Endothelial cell of umbilical vein (primary cell): Measurements from ENCODE around the gene GPAM. TPM values are rescaled to one million over a fixed set of nuclear protein-coding genes. Genes with fewer than 3 reads are reported as not detected.
"Not testable (repeated sequence)": the region's sequence is repeated elsewhere in the genome, so short reads cannot be mapped to it uniquely, and the experiment has no call there.

ENCODE experiments used
- BruUV-seq: library from RNA; stranded (reverse); fragments of 400-500 nt; replicated peaks from 2 replicates; lab custom pipeline; 2021; lab: Mats Ljungman, UMichigan
- CTCF ChIA-PET: fragments of 300-600, 350-600 bp; sonication (Branson Sonifier 250); formaldehyde crosslinking; loops from one replicate; lab custom pipeline; 2021; ENCODE audit warnings: antibody characterized with exemption, inconsistent platforms; lab: Charles Lee
- POLR2A ChIA-PET: fragments of 300-600, 350-600 bp; sonication (Branson Sonifier 250); formaldehyde crosslinking; loops from one replicate; lab custom pipeline; 2021; ENCODE audit warnings: antibody characterized with exemption, inconsistent platforms; lab: Charles Lee
- DNase-seq: peaks from one replicate; pipeline ENCODE4 v3.0.0-alpha.2; 2011; ENCODE audit warnings: low read depth, low spot score
- FAIRE-seq: peaks from 2 replicates; lab custom pipeline; 2011; peaks lifted over from hg19 to GRCh38; lab: Jason Lieb, UNC
- H2AFZ ChIP-seq: 2 replicates; pipeline ENCODE4 v1.6.0; 2012; ENCODE audit warnings: low read depth, low read length, control low read depth, inconsistent platforms
- H3K27ac ChIP-seq: 2 replicates; pipeline ENCODE4 v1.5.1; 2011; ENCODE audit warnings: low read depth, mild to moderate bottlenecking, control low read depth, low read length, moderate library complexity; ENCODE audit not compliant: insufficient read depth
- H3K27me3 ChIP-seq, 2 experiments: 2 replicates each; pipeline versions ENCODE4 v1.6.0 to v1.6.1; 2011; ENCODE audit warnings: low read length in 2 of 2, mixed read lengths in 1 of 2; ENCODE audit not compliant: control insufficient read depth in 2 of 2, insufficient read depth in 2 of 2
- H3K36me3 ChIP-seq, 2 experiments: 2 replicates in 1 of 2; 3 replicates in 1 of 2; pipeline ENCODE4 v1.5.1; 2011; ENCODE audit warnings: low read length in 2 of 2, mild to moderate bottlenecking in 1 of 2, moderate library complexity in 1 of 2; ENCODE audit not compliant: control insufficient read depth in 2 of 2, insufficient read depth in 2 of 2; ENCODE audit errors: extremely low read depth in 1 of 2
- H3K4me1 ChIP-seq: 3 replicates; pipeline ENCODE4 v1.5.1; 2011; ENCODE audit warnings: mild to moderate bottlenecking, low read length; ENCODE audit not compliant: control insufficient read depth, insufficient read depth; ENCODE audit errors: extremely low read depth
- H3K4me2 ChIP-seq: 2 replicates; pipeline ENCODE4 v1.6.1; 2011; ENCODE audit warnings: low read length, control low read depth, mixed read lengths; ENCODE audit not compliant: insufficient read depth
- H3K4me3 ChIP-seq, 3 experiments: fragments of 200-600 bp in 1 of 3; sonication (generic), shearing (Covaris generic) in 1 of 3; replicated peaks in 1 of 3; 2 replicates each; pipeline ENCODE4 v1.5.1; 2011 to 2016; ENCODE audit warnings: control low read depth in 3 of 3, low read length in 3 of 3, mild to moderate bottlenecking in 2 of 3, inconsistent platforms in 1 of 3, low read depth in 1 of 3, moderate library complexity in 1 of 3; ENCODE audit not compliant: insufficient read depth in 1 of 3
- H3K79me2 ChIP-seq: 2 replicates; pipeline ENCODE4 v1.6.0; 2012; ENCODE audit warnings: low read length, inconsistent platforms; ENCODE audit not compliant: control insufficient read depth, insufficient read depth
- H3K9ac ChIP-seq: replicated peaks from 2 replicates; pipeline ENCODE3; 2011; ENCODE audit warnings: low read length, control low read depth; ENCODE audit not compliant: insufficient read depth; ENCODE audit errors: extremely low read depth
- H3K9me1 ChIP-seq: replicated peaks from 3 replicates; pipeline ENCODE4 v1.6.0; 2011; ENCODE audit warnings: mild to moderate bottlenecking, low read length; ENCODE audit not compliant: control insufficient read depth, insufficient read depth; ENCODE audit errors: extremely low read depth
- H3K9me3 ChIP-seq: replicated peaks from 2 replicates; pipeline ENCODE4 v1.5.1; 2012; ENCODE audit warnings: low read length, inconsistent platforms; ENCODE audit not compliant: control insufficient read depth, insufficient read depth
- H4K20me1 ChIP-seq: replicated peaks from 2 replicates; pipeline ENCODE3; 2011; ENCODE audit warnings: mild to moderate bottlenecking, low read length; ENCODE audit not compliant: control insufficient read depth, insufficient read depth; ENCODE audit errors: extremely low read depth
- EZH2 ChIP-seq: IDR thresholded peaks from 2 replicates; pipeline ENCODE4 v1.6.1; 2012; ENCODE audit warnings: borderline replicate concordance, low read depth, mild to moderate bottlenecking, moderate library complexity, low read length, inconsistent platforms; ENCODE audit not compliant: severe bottlenecking
- FOS ChIP-seq: IDR thresholded peaks from 2 replicates; pipeline ENCODE4 v1.6.1; 2011; ENCODE audit warnings: mild to moderate bottlenecking, low read length, moderate library complexity, borderline replicate concordance; ENCODE audit not compliant: insufficient read depth
- GATA2 ChIP-seq: IDR thresholded peaks from 2 replicates; pipeline ENCODE4 v1.7.0; 2011; ENCODE audit warnings: low read depth, mild to moderate bottlenecking, moderate library complexity, mixed read lengths, low read length; ENCODE audit not compliant: insufficient read length, insufficient read depth
- JUN ChIP-seq: IDR thresholded peaks from 2 replicates; pipeline ENCODE4 v1.6.1; 2011; ENCODE audit warnings: borderline replicate concordance, low read depth; ENCODE audit not compliant: insufficient read length, insufficient read depth
- MYC ChIP-seq: IDR thresholded peaks from one replicate; pipeline ENCODE4 v1.6.1; 2011; ENCODE audit warnings: mild to moderate bottlenecking, low read depth, low read length
- POLR2A ChIP-seq: IDR thresholded peaks from 2 replicates; pipeline ENCODE4 v1.6.1; 2012; ENCODE audit warnings: low read depth, mild to moderate bottlenecking, control low read depth, low read length
- POLR2AphosphoS5 ChIP-seq: IDR thresholded peaks from 2 replicates; pipeline ENCODE4 v1.6.1; 2012; ENCODE audit warnings: low read depth, mild to moderate bottlenecking, control low read depth, low read length, moderate library complexity; ENCODE audit not compliant: insufficient read depth
- dilution Hi-C: fragments of 300-500 bp; cut with MboI; formaldehyde crosslinking; loops from one replicate; pipeline ENCODE4 v1.15.0; 2019; ENCODE audit warnings: low sequenced_read_pairs; ENCODE audit not compliant: extremely low pct_ligation_motif_present
- intact Hi-C: fragments of 100-400 bp; cut with micrococcal nuclease; formaldehyde crosslinking; loops from one replicate; pipeline ENCODE4 v1.10.0; 2022
- polyA plus RNA-seq, 4 experiments: library from polyadenylated mRNA; depleted of rRNA in 3 of 4; stranded (reverse) in 3 of 4; unstranded in 1 of 4; fragments of >200 nt; gene quantifications; 2 replicates each; pipeline versions ENCODE4 v1.2.1 to v1.2.3, GENCODE V29; 2011 to 2012; ENCODE audit warnings: missing spikeins in 1 of 4
- total RNA-seq: library from RNA; stranded (reverse); gene quantifications from 2 replicates; pipeline ENCODE4 v1.2.3, GENCODE V29; 2021
- TF ChIP-seq, protein P1 (sequence below), 2 donors: IDR thresholded peaks; 1 replicate in 1 of 2; 2 replicates in 1 of 2; pipeline ENCODE4 v1.5.1; 2011; ENCODE audit warnings: low read length in 2 of 2, mild to moderate bottlenecking in 2 of 2, moderate library complexity in 2 of 2, control low read depth in 1 of 2, inconsistent platforms in 1 of 2, low read depth in 1 of 2; ENCODE audit not compliant: insufficient read depth in 1 of 2; ENCODE audit errors: extremely low read depth in 1 of 2

Gene GPAM
- total and polyA plus RNA-seq, 2 donors (not counting 3 experiments of a cell fraction or from before 2014, with no cell fraction given) = 3.4 to 9.7 TPM

- no peak for TF ChIP-seq POLR2AphosphoS5
- Histone ChIP-seq H3K79me2 (no peaks in the 10 kb centered on the region), H3K9me1 (no peaks in the 10 kb centered on the region), H3K4me3 (no peak overlapping the region), H3K9me3 (no peaks in the 10 kb centered on the region), H3K9ac (no peak overlapping the region), H3K36me3 (no peaks in the 10 kb centered on the region), H4K20me1 (no peaks in the 10 kb centered on the region), H2AFZ (no peak overlapping the region), H3K4me1 (no peaks in the 10 kb centered on the region), H3K27me3 (no peaks in the 10 kb centered on the region), H3K27ac (no peak overlapping the region), H3K4me2 (no peak overlapping the region)
- dilution Hi-C loops = no loop called here
- no TSS peak for BruUV-seq
- CTCF ChIA-PET = no interaction called here
- POLR2A ChIA-PET = no interaction called here
- FAIRE-seq (no peak), DNase-seq (no peak)
- intact Hi-C loops = no loop called here
Measured at GRCh38 chr10:112229901-112230300, 46.3 kb upstream of the GPAM start.

DNA sequence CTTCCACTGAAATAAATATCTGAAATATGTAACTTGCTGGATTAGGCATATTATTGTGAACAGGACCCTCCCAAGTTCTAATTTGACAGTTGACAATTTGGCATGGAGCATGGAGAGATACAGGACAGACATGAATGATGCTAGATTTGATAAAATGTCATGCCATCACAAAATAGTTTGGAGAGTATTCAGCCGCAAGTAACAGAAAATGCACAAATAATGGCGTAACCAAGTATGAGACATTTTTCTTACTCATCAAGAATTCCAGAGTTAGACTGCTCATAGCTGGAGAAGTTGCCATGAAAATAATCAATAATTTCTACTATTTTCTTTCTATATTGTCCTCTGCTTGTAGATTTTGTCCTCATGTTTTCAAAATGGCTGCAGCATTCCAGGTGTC, 45.5 kb upstream of the GPAM start:
- Histone ChIP-seq H3K79me2 (no peaks in the 10 kb centered on the region), H3K4me1 (no peaks in the 10 kb centered on the region), H4K20me1 (no peaks in the 10 kb centered on the region), H3K4me2 (no peak overlapping the region), H3K9ac (no peak overlapping the region), H3K36me3 (no peaks in the 10 kb centered on the region), H3K9me1 (no peaks in the 10 kb centered on the region), H3K27ac (no peak overlapping the region), H3K4me3 (no peak overlapping the region), H3K9me3 (no peaks in the 10 kb centered on the region), H2AFZ (no peak overlapping the region), H3K27me3 (no peaks in the 10 kb centered on the region)
- POLR2A ChIA-PET = no interaction called here
- TF ChIP-seq MYC (no peak), POLR2A (no peak), EZH2 (no peak), POLR2AphosphoS5 (no peak), FOS (no peak), JUN (no peak), GATA2 (no peak)
- TF ChIP-seq, protein P1, sequence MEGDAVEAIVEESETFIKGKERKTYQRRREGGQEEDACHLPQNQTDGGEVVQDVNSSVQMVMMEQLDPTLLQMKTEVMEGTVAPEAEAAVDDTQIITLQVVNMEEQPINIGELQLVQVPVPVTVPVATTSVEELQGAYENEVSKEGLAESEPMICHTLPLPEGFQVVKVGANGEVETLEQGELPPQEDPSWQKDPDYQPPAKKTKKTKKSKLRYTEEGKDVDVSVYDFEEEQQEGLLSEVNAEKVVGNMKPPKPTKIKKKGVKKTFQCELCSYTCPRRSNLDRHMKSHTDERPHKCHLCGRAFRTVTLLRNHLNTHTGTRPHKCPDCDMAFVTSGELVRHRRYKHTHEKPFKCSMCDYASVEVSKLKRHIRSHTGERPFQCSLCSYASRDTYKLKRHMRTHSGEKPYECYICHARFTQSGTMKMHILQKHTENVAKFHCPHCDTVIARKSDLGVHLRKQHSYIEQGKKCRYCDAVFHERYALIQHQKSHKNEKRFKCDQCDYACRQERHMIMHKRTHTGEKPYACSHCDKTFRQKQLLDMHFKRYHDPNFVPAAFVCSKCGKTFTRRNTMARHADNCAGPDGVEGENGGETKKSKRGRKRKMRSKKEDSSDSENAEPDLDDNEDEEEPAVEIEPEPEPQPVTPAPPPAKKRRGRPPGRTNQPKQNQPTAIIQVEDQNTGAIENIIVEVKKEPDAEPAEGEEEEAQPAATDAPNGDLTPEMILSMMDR (IDR thresholded peaks at IDR 0.05; ENCODE audit: extremely low read depth in 1 of 2, insufficient read depth in 1 of 2, low read depth in 1 of 2, low read length in 2 of 2) = no peak
- dilution Hi-C loops (no loop called here), intact Hi-C loops (no loop called here)
- BruUV-seq = no TSS peak
- no peak for DNase-seq
- CTCF ChIA-PET = no interaction called here
- no peak for FAIRE-seq

- CTCF ChIA-PET = interaction anchor here (1.2 kb wide), 1 partner anchor 13 kb away, joined by 3 read pairs; no protein-coding TSS in a partner anchor
- H3K9ac ChIP-seq, H3K79me2 ChIP-seq, H3K4me2 ChIP-seq, H4K20me1 ChIP-seq, dilution Hi-C loops, intact Hi-C loops, FAIRE-seq, DNase-seq, H3K36me3 ChIP-seq, H2AFZ ChIP-seq, H3K9me1 ChIP-seq, POLR2A ChIA-PET, H3K4me3 ChIP-seq, H3K4me1 ChIP-seq, BruUV-seq, H3K9me3 ChIP-seq, H3K27me3 ChIP-seq, H3K27ac ChIP-seq: not testable (repeated sequence)
Measured at GRCh38 chr10:112228366-112229088, 45.0 kb upstream of the GPAM start.
